Nephron progenitor cell (in vitro differentiated cells): ENCODE measurements around the gene PDE6G.

Experiments
- DNase-seq: peaks from one replicate; pipeline ENCODE4 v3.0.0; 2021
- H3K27ac Mint-ChIP-seq: 2 replicates; pipeline ENCODE4 v1.8.0; 2021; ENCODE audit warnings: mild to moderate bottlenecking, moderate library complexity, mixed read lengths
- H3K27me3 Mint-ChIP-seq: 2 replicates; pipeline ENCODE4 v1.8.0; 2021; ENCODE audit warnings: mild to moderate bottlenecking, low read depth, mixed read lengths; ENCODE audit not compliant: poor library complexity
- H3K36me3 Mint-ChIP-seq: 2 replicates; pipeline ENCODE4 v1.8.0; 2021; ENCODE audit warnings: low read depth, mixed read lengths
- H3K4me1 Mint-ChIP-seq: 2 replicates; pipeline ENCODE4 v1.8.0; 2021; ENCODE audit warnings: mixed read lengths
- H3K4me3 Mint-ChIP-seq: 2 replicates; pipeline ENCODE4 v1.8.0; 2021; ENCODE audit warnings: mild to moderate bottlenecking, moderate library complexity, mixed read lengths
- H3K9me3 Mint-ChIP-seq: 2 replicates; pipeline ENCODE4 v1.8.0; 2021; ENCODE audit warnings: mild to moderate bottlenecking, moderate library complexity, mixed read lengths
- TF ChIP-seq, protein P1 (sequence below): fragments of 200-600 bp; sonication (generic); IDR thresholded peaks from 2 replicates; pipeline ENCODE4 v1.5.0; 2021; ENCODE audit warnings: antibody characterized with exemption

Gene PDE6G

DNA sequence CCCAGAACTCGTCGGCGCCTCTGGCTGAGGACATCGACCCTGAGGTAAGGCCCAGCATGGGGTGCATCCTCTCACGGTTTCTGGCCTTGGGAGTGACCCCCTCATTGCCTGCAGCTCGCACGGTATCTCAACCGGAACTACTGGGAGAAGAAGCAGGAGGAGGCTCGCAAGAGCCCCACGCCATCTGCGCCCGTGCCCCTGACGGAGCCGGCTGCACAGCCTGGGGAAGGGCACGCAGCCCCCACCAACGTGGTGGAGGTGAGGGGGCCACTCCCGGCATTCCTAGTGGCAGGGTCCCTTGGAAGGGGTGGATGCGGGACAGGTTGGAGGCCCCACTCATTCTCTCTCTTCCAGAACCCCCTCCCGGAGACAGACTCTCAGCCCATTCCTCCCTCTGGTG, 38.5 kb upstream of the PDE6G start:
- H3K4me1 Mint-ChIP-seq = no peaks in the 10 kb centered on the region
- peaks cover 27% of the 10 kb centered on the region for H3K36me3 Mint-ChIP-seq
- H3K9me3 Mint-ChIP-seq = peaks cover 3% of the 10 kb centered on the region
- H3K4me3 Mint-ChIP-seq = no peak overlapping the region
- no peak for DNase-seq
- TF ChIP-seq, protein P1, sequence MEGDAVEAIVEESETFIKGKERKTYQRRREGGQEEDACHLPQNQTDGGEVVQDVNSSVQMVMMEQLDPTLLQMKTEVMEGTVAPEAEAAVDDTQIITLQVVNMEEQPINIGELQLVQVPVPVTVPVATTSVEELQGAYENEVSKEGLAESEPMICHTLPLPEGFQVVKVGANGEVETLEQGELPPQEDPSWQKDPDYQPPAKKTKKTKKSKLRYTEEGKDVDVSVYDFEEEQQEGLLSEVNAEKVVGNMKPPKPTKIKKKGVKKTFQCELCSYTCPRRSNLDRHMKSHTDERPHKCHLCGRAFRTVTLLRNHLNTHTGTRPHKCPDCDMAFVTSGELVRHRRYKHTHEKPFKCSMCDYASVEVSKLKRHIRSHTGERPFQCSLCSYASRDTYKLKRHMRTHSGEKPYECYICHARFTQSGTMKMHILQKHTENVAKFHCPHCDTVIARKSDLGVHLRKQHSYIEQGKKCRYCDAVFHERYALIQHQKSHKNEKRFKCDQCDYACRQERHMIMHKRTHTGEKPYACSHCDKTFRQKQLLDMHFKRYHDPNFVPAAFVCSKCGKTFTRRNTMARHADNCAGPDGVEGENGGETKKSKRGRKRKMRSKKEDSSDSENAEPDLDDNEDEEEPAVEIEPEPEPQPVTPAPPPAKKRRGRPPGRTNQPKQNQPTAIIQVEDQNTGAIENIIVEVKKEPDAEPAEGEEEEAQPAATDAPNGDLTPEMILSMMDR = no peak
- no peak overlapping the region for H3K27ac Mint-ChIP-seq
- no peaks in the 10 kb centered on the region for H3K27me3 Mint-ChIP-seq

DNA sequence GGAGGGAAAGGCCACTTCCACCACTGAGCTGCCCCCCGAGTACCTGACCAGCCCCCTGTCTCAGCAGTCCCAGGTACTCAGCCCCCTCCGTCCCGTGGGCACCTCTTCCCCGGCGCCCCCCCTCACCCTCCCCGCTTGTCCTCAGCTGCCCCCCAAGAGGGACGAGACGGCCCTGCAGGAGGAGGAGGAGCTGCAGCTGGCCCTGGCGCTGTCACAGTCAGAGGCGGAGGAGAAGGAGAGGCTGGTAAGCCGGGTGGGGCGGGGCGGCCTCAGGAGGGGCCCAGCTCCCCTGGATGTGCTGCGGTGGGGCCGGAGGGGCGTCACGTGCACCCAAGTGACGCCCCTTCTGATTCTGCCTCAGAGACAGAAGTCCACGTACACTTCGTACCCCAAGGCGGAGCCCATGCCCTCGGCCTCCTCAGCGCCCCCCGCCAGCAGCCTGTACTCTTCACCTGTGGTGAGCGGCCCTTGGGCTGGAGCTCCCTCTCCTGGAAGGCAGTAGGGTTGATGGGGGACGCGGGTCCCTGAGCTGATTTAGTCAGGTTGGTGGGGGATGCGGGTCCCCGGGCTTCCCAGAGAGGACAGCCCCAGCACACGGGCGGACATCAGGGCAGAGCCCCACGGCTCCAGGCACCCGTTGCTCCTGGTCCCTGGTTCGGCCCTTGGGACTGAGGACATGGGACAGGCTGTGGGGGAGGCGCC, 37.3 kb upstream of the PDE6G start:
- Mint-ChIP-seq H3K4me3 (no peak overlapping the region), H3K27me3 (no peaks in the 10 kb centered on the region), H3K36me3 (peaks cover 24% of the 10 kb centered on the region), H3K27ac (no peak overlapping the region), H3K9me3 (peaks cover 3% of the 10 kb centered on the region), H3K4me1 (no peaks in the 10 kb centered on the region)
- TF ChIP-seq, protein P1 = no peak
- DNase-seq = no peak

DNA sequence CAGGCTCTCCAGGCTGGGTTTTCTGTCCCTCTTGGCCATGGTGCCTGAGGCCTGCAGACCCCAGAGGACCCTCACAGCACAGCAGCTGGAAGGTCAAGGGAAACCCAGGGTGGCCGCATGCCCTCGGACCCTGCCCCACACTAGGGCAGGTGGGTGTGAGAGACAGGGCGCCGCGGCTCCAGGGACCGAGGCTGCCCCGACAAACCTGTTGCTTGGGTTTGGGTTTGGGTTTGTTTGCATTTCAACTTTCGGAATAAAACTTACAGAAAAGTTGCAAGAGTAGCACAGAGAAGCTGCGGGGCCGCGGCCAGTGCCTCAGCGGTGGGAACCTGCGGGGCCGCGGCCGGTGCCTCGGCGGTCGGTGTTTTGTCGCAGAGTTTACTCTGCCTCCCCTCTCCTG, 35.3 kb upstream of the PDE6G start:
- Mint-ChIP-seq H3K4me3 (no peak overlapping the region), H3K36me3 (peaks cover 5% of the 10 kb centered on the region), H3K9me3 (no peaks in the 10 kb centered on the region), H3K27me3 (peaks cover 2% of the 10 kb centered on the region), H3K27ac (no peak overlapping the region), H3K4me1 (no peaks in the 10 kb centered on the region)
- TF ChIP-seq, protein P1 = no peak
- no peak for DNase-seq

DNA sequence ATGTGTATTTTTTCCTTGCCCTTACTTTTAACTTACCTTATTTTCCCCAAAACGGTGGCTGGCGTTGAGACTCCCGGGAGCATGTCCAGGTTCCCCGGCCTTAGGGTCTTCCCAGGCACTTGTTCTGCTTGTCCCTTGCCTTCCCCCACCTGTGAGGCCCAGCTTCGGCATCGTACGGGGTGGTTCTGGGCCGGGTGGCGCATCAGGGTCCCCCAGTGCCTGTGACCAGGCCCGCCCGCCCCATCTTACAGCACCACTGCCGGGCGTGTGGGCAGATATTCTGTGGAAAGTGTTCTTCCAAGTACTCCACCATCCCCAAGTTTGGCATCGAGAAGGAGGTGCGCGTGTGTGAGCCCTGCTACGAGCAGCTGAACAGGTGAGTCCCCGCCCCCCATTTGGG, 34.9 kb upstream of the PDE6G start:
- no peaks in the 10 kb centered on the region for H3K4me1 Mint-ChIP-seq
- peaks cover 2% of the 10 kb centered on the region for H3K27me3 Mint-ChIP-seq
- TF ChIP-seq, protein P1 = no peak
- H3K27ac Mint-ChIP-seq = no peak overlapping the region
- H3K36me3 Mint-ChIP-seq = peaks cover 8% of the 10 kb centered on the region
- DNase-seq = no peak
- no peaks in the 10 kb centered on the region for H3K9me3 Mint-ChIP-seq
- no peak overlapping the region for H3K4me3 Mint-ChIP-seq

DNA sequence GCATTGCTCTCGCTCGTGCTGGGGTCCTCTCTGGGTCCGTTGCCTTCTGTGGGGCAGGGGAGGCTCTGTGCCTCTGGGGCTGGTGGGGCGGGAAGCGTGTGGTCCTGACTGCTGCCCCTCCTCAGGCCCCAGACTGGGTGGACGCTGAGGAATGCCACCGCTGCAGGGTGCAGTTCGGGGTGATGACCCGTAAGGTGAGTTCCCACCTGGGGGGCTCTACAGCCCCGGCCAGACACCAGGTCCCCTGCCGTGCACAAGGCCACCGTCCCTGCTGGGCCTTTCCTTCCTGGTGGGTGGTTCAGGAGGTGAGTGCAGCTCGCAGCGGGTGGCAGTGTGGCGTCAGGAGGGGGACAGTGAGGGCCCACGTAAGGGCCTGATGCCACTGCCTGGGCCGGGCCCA, 34.2 kb upstream of the PDE6G start:
- Mint-ChIP-seq H3K36me3 (peaks cover 11% of the 10 kb centered on the region), H3K9me3 (no peaks in the 10 kb centered on the region), H3K4me1 (peaks cover 2% of the 10 kb centered on the region), H3K27me3 (peaks cover 2% of the 10 kb centered on the region), H3K4me3 (no peak overlapping the region), H3K27ac (no peak overlapping the region)
- TF ChIP-seq, protein P1 = no peak
- no peak for DNase-seq

DNA sequence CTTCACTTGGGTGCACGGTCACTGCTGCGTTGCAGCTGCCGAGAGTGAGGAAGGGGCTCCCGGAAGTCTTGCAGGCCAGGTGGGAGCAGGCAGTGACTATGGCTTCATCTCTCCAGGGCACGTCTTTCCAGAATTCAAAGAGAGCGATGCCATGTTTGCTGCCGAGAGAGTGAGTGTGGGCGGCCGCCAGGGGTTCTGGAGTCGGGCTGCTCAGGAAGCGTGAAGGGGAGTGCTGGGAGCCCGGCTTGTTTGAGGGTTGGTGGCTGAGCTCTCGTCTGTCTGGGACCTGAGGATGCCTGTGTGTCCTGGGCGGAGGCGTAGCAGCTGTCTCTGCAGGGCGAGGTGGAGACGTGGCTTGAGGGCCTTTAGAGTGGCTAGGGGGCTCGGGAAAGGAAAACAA, 33.7 kb upstream of the PDE6G start:
- DNase-seq = no peak
- no peak overlapping the region for H3K4me3 Mint-ChIP-seq
- H3K4me1 Mint-ChIP-seq = peaks cover 6% of the 10 kb centered on the region
- TF ChIP-seq, protein P1 = no peak
- peaks cover 2% of the 10 kb centered on the region for H3K27me3 Mint-ChIP-seq
- H3K36me3 Mint-ChIP-seq = peaks cover 11% of the 10 kb centered on the region
- no peak overlapping the region for H3K27ac Mint-ChIP-seq
- H3K9me3 Mint-ChIP-seq = no peaks in the 10 kb centered on the region
